ENCODE data around the gene AFAP1L1. TPM values are rescaled to one million over a fixed set of nuclear protein-coding genes. Genes with fewer than 3 reads are reported as not detected.
"Not testable (repeated sequence)": the region's sequence is repeated elsewhere in the genome, so short reads cannot be mapped to it uniquely, and the experiment has no call there.

Gene AFAP1L1
- total RNA-seq, 3 donors from 2014 or later, result 0.08 to 0.21 TPM; not detected in 1

GRCh38 chr5:149379177-149379761 lies 107.6 kb downstream of the AFAP1L1 start, which contains the start of gene IL17B:
Gene IL17B (minus strand): TSS chr5:149379292. CDS start chr5:149379225, 67 bp downstream.
- Mint-ChIP-seq H3K4me3 (no peak within 1 kb of the TSS), H3K27me3 (ENCODE audit: low read depth) (peaks cover 2% of the 10 kb centered on the region)

DNA sequence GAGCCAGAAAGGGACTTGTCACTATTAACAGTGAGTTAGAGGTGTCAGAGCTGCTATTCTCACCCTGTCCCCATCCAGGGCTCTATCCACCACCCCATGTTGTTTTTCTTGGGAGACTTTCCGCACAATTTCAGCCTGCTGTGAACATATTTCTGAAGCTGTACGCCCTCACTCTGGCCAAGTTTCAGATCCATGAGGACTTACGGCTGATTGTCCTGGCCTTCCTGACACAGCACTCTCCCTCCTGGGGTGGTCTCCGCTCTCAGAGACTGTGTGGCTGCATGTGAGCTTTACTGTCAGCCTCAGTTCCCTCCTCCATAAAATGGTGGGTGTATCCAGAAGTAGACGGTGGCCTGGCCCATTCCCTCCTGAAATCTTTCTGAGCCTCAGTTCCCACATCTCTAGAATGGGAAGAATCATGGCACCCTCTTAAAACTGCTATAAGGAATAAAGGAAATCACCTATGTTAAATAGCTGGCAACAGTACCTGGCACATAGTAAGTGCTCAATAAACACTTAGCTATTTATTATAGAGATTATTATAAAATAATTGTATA lies 108.2 kb downstream of the AFAP1L1 start:
- Mint-ChIP-seq H3K4me1 (ENCODE audit: low read depth) (peaks cover 2% of the 10 kb centered on the region), H3K36me3 (ENCODE audit: insufficient read depth) (no peaks in the 10 kb centered on the region), H3K9me3 (no peaks in the 10 kb centered on the region), H3K4me3 (no peak overlapping the region), H3K27me3 (ENCODE audit: low read depth) (peaks cover 2% of the 10 kb centered on the region)
- DNase-seq (no peak), ATAC-seq (no peak)

More at GRCh38 chr5:149379177-149379761, 107.6 kb downstream of the AFAP1L1 start, which contains the start of gene IL17B:
- Mint-ChIP-seq H3K36me3 (ENCODE audit: insufficient read depth) (no peaks in the 10 kb centered on the region), H3K4me1 (ENCODE audit: low read depth) (peaks cover 2% of the 10 kb centered on the region), H3K9me3 (no peaks in the 10 kb centered on the region)
- DNase-seq (no peak), ATAC-seq (no peak)

DNA sequence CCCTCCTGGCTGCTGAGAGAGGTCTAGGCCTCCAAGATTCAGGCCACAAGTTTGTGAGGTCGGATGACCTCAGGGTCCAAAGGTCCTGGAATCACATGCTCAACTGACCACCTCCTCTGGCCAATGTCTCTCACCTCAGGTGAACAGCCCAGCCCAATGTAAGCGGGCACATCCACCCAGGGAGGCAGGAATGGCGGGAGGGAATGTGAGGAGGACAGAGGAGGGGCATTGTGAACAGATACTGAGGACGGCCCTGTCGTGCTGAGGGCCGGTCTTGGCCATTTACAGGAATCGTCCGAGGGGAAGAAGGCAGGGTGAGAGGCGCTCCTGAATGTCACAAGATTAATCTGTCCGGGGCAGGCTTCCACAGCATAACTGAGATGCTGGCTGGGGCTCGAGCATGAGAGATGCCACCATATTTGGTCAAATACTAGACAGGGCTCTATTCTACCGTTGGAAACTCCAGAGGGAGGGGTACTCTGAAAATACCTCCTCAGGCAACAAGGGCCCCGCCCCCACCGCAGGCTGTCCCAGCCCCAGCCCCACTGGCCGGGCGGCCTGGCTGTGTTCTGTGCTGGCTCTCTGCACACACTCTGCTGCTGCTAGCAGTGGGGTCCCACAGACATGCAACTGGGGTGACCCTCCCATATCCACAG lies 108.9 kb downstream of the AFAP1L1 start:
- DNase-seq, result no peak
- Mint-ChIP-seq H3K36me3 (ENCODE audit: insufficient read depth) (no peaks in the 10 kb centered on the region), H3K4me3 (no peak overlapping the region), H3K4me1 (ENCODE audit: low read depth) (peaks cover 2% of the 10 kb centered on the region), H3K9me3 (no peaks in the 10 kb centered on the region), H3K27me3 (ENCODE audit: low read depth) (peaks cover 2% of the 10 kb centered on the region)
- no peak for ATAC-seq

- no peaks in the 10 kb centered on the region for H3K36me3 Mint-ChIP-seq (ENCODE audit: insufficient read depth)
- H3K4me1 Mint-ChIP-seq (ENCODE audit: low read depth), result peaks cover 2% of the 10 kb centered on the region
- no peak for DNase-seq
- H3K27me3 Mint-ChIP-seq (ENCODE audit: low read depth), result peaks cover 2% of the 10 kb centered on the region
- H3K9me3 Mint-ChIP-seq, result no peaks in the 10 kb centered on the region
- ATAC-seq, result peak in 1 of 2 donors; percentile 41
- H3K4me3 Mint-ChIP-seq, result no peak overlapping the region
Observed at GRCh38 chr5:149381261-149381985, 109.8 kb downstream of the AFAP1L1 start.

- ATAC-seq (peak; percentile 91 to 93), DNase-seq (peak; percentile 72)
- Mint-ChIP-seq H3K36me3 (ENCODE audit: insufficient read depth) (no peaks in the 10 kb centered on the region), H3K27me3 (ENCODE audit: low read depth) (peaks cover 2% of the 10 kb centered on the region), H3K9me3 (no peaks in the 10 kb centered on the region), H3K4me1 (ENCODE audit: low read depth) (peaks cover 2% of the 10 kb centered on the region), H3K4me3 (no peak overlapping the region)
Observed at GRCh38 chr5:149381986-149382338, 110.3 kb downstream of the AFAP1L1 start.

GRCh38 chr5:149382517-149383220 lies 111.0 kb downstream of the AFAP1L1 start:
- Mint-ChIP-seq H3K27me3 (ENCODE audit: low read depth) (peaks cover 2% of the 10 kb centered on the region), H3K4me3 (no peak overlapping the region), H3K9me3 (no peaks in the 10 kb centered on the region), H3K36me3 (ENCODE audit: insufficient read depth) (no peaks in the 10 kb centered on the region), H3K4me1 (ENCODE audit: low read depth) (peaks cover 2% of the 10 kb centered on the region)
- ATAC-seq (no peak), DNase-seq (no peak)

- DNase-seq (no peak), ATAC-seq (no peak)
- Mint-ChIP-seq H3K9me3 (no peaks in the 10 kb centered on the region), H3K4me1 (ENCODE audit: low read depth) (peaks cover 2% of the 10 kb centered on the region), H3K36me3 (ENCODE audit: insufficient read depth) (no peaks in the 10 kb centered on the region), H3K27me3 (ENCODE audit: low read depth) (no peaks in the 10 kb centered on the region), H3K4me3 (no peak overlapping the region)
Observed at GRCh38 chr5:149383399-149383798, 111.7 kb downstream of the AFAP1L1 start.

DNA sequence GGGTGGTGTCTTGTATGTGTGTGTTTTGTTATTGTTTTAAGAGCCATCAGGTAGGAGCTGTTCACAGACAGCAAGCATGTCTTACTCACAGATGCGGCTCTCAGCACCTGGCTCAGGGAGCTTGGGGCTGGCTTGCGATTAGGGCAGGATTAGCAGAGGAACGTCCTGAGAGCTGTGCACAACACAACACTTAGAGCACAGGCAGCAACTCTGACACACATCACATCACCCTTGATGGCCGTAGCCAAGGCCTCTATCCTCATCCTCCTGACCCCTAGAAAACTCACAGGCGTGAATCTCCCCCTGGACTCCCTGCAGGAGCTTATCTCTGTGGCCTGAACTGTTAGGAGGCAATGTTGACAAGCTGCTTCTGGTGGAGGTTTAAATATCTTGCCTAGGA lies 114.5 kb downstream of the AFAP1L1 start:
- Mint-ChIP-seq H3K36me3 (ENCODE audit: insufficient read depth) (no peaks in the 10 kb centered on the region), H3K4me1 (ENCODE audit: low read depth) (peaks cover 2% of the 10 kb centered on the region), H3K27me3 (ENCODE audit: low read depth) (no peaks in the 10 kb centered on the region), H3K9me3 (no peaks in the 10 kb centered on the region), H3K4me3 (no peak overlapping the region)
- DNase-seq (no peak), ATAC-seq (no peak)

DNA sequence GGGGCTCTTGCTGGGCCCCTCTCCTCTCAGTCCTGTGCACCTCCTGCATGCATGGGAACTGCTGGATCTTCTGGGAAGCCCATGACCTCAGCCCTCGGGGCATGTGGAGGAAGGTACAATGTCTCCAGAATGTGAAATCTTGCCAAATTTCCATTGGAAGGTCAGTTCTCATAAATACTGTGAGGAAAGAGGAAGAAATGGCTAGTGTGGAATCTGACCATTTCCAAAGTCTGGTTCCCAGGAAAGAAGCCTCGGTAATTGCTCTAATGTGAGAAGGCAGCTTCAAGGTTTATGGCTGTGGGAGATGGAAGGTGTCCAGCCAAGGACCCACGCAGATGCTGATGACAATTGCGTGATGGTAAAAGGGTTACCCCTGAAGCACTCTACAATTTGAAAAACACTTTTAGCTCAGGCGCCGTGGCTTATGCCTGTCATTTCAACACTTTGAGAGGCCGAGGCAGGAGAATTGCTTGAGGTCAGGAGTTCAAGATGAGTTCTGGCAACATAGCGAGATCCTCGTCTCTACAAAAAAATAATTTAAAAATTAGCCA lies 115.5 kb downstream of the AFAP1L1 start:
- Mint-ChIP-seq H3K27me3 (ENCODE audit: low read depth) (no peaks in the 10 kb centered on the region), H3K4me3 (no peak overlapping the region), H3K36me3 (ENCODE audit: insufficient read depth) (no peaks in the 10 kb centered on the region), H3K9me3 (no peaks in the 10 kb centered on the region), H3K4me1 (ENCODE audit: low read depth) (no peaks in the 10 kb centered on the region)
- no peak for ATAC-seq
- no peak for DNase-seq

DNA sequence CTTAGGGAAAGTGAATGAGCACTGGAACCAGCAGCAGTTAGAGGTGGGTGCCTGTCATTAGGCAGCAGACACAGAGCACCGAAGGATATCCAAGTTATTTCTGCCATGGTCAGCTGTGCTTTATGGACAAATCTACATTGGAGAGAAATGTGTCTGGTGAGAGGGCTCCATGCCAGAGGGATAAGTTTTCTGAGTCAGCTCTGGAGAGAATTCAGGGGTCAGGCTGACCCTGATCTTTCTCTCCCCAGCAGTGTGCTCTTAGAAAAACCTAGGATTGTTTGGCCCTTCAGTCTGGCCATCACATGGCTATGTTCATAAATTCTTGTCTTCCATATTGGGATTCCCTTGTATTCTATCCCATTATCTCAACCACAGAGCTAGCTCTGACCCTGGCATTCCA lies 116.3 kb downstream of the AFAP1L1 start:
- Mint-ChIP-seq H3K27me3 (ENCODE audit: low read depth) (no peaks in the 10 kb centered on the region), H3K9me3 (no peaks in the 10 kb centered on the region), H3K4me3 (no peak overlapping the region)

GRCh38 chr5:149388498-149389190 lies 117.0 kb downstream of the AFAP1L1 start:
- ATAC-seq (no peak), DNase-seq (no peak)
- Mint-ChIP-seq H3K27me3 (ENCODE audit: low read depth) (no peaks in the 10 kb centered on the region), H3K36me3 (ENCODE audit: insufficient read depth) (no peaks in the 10 kb centered on the region), H3K4me1 (ENCODE audit: low read depth) (no peaks in the 10 kb centered on the region), H3K4me3 (no peak overlapping the region), H3K9me3 (no peaks in the 10 kb centered on the region)

More for the DNA sequence above, 116.3 kb downstream of the AFAP1L1 start:
- Mint-ChIP-seq H3K36me3 (ENCODE audit: insufficient read depth) (no peaks in the 10 kb centered on the region), H3K4me1 (ENCODE audit: low read depth) (no peaks in the 10 kb centered on the region)
- DNase-seq (no peak), ATAC-seq (no peak)

GRCh38 chr5:149389552-149390495 lies 118.2 kb downstream of the AFAP1L1 start:
- DNase-seq, result no peak
- Mint-ChIP-seq H3K27me3 (ENCODE audit: low read depth) (no peaks in the 10 kb centered on the region), H3K9me3 (no peaks in the 10 kb centered on the region), H3K4me1 (ENCODE audit: low read depth) (no peaks in the 10 kb centered on the region), H3K4me3 (no peak overlapping the region), H3K36me3 (ENCODE audit: insufficient read depth) (no peaks in the 10 kb centered on the region)
- no peak for ATAC-seq

GRCh38 chr5:149391076-149391475 lies 119.4 kb downstream of the AFAP1L1 start:
- H3K27me3 Mint-ChIP-seq (ENCODE audit: low read depth); ATAC-seq; H3K4me1 Mint-ChIP-seq (ENCODE audit: low read depth); DNase-seq; H3K36me3 Mint-ChIP-seq (ENCODE audit: insufficient read depth); H3K9me3 Mint-ChIP-seq; H3K4me3 Mint-ChIP-seq: not testable (repeated sequence)
